NCI-H146 (cell line): ENCODE measurements around the gene ARL6IP6.

Experiments
- DNase-seq: peaks from one replicate; lab custom pipeline; 2025; lab: John Stamatoyannopoulos, UW

Gene ARL6IP6

DNA sequence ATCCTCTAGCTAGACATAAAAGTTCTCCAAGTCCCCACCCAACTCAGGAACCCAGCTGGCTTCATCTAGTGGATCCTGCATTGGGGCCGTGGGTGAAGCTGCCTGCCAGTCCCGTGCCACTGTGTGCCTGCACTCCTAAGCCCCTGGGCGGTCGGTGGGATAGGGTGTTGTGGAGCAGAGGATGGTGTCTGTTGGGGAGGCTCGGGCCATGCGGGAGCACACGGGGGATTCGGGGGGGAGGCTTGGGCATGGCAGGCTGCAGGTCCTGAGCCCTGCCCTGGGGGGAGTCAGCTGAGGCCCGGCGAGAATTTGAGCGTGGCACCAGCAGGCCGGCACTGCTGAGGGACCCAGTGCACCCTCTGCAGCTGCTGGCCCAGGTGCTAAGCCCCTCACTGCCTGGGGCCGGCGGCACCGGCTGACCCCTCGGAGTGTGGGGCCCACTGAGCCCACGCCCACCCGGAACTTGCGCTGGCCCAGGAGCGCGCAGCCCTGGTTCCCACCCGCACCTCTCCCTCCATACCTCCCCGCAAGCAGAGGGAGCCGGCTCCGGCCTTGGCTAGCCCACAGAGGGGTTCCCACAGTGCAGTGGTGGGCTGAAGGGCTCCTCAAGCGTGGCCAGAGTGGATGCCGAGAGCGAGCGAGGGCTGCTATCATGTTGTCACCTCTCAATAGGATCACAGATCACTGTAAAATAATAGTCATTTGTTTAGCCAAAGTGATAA lies 86.4 kb downstream of the ARL6IP6 start:
- no peak for DNase-seq

DNA sequence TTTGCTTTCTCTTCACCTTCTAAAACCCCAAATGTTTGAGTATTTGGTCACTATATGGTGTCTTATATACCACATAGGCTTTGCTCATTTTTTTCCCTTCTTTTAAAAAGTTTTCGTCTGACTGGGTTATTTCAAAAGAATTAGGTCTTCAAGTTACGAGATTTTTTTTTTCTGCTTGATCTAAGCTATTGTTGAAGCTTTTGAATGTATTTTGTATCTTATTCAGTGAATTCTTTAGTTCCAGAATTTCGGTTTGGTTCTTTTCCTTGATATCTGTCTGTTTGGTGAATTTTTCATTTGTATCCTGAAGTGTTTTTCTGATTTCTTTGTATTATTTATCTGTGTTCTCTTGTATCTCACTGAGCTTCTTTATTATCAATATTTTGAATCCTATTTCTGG lies 93.5 kb downstream of the ARL6IP6 start:
- no peak for DNase-seq
